HG03575 (cell line): ENCODE data around the gene TRIM72.

ENCODE experiments used
- ATAC-seq: cut with Tn5 transposase; IDR thresholded peaks from one replicate; pipeline ENCODE4 v1.9.1; 2021; ENCODE audit not compliant: unreplicated experiment, insufficient number of reproducible peaks, low FRiP score; ENCODE audit errors: extremely low read depth

TRIM72 gene

GRCh38 chr16:31202414-31203375 lies 11.2 kb upstream of the TRIM72 start, which contains the start of gene PYCARD:
PYCARD (minus strand) TSS chr16:31202760; CDS start chr16:31202690, 70 bp downstream.
- ATAC-seq = no peak

GRCh38 chr16:31204871-31205666 lies 8.8 kb upstream of the TRIM72 start:
- ATAC-seq = no peak

GRCh38 chr16:31206776-31207175 lies 7.1 kb upstream of the TRIM72 start:
- no peak for ATAC-seq

GRCh38 chr16:31213342-31213741 lies 577 bp upstream of the TRIM72 start:
- no peak for ATAC-seq

GRCh38 chr16:31214708-31215286 lies 878 bp downstream of the TRIM72 start:
- ATAC-seq = no peak

- no peak for ATAC-seq
These were observed 1.6 kb downstream of the TRIM72 start for GRCh38 chr16:31215287-31216162.

- ATAC-seq = no peak
These were observed 2.7 kb downstream of the TRIM72 start, which contains the start of gene PYDC1 for GRCh38 chr16:31216422-31217135. PYDC1 (minus strand) TSS chr16:31217135; CDS start chr16:31217028, 107 bp downstream.

GRCh38 chr16:31217136-31217530 lies 3.2 kb downstream of the TRIM72 start:
- no peak for ATAC-seq

- ATAC-seq = no peak
These were observed 5.3 kb downstream of the TRIM72 start for GRCh38 chr16:31219154-31219741.

- no peak for ATAC-seq
These were observed 7.6 kb downstream of the TRIM72 start for GRCh38 chr16:31221357-31222160.

- no peak for ATAC-seq
These were observed 9.1 kb downstream of the TRIM72 start for GRCh38 chr16:31223044-31223443.

- ATAC-seq = no peak
These were observed 10.4 kb downstream of the TRIM72 start for GRCh38 chr16:31224092-31224955.

- ATAC-seq = no peak
These were observed 11.3 kb downstream of the TRIM72 start for GRCh38 chr16:31225193-31225592.

GRCh38 chr16:31228206-31228605 lies 14.3 kb downstream of the TRIM72 start:
- no peak for ATAC-seq

GRCh38 chr16:31229501-31229900 lies 15.6 kb downstream of the TRIM72 start:
- ATAC-seq = no peak

- ATAC-seq = no peak
These were observed 24.1 kb downstream of the TRIM72 start for GRCh38 chr16:31238041-31238440.
